ENCODE data around the gene ALAS1.
"Not testable (repeated sequence)": the region's sequence is repeated elsewhere in the genome, so short reads cannot be mapped to it uniquely, and the experiment has no call there.

The ALAS1 gene

GRCh38 chr3:52177701-52178042, 20.3 kb upstream of the ALAS1 start:
- DNase-seq, result no peak

- DNase-seq, result not testable (repeated sequence)
Measured at GRCh38 chr3:52178126-52178525, 19.8 kb upstream of the ALAS1 start.

DNA sequence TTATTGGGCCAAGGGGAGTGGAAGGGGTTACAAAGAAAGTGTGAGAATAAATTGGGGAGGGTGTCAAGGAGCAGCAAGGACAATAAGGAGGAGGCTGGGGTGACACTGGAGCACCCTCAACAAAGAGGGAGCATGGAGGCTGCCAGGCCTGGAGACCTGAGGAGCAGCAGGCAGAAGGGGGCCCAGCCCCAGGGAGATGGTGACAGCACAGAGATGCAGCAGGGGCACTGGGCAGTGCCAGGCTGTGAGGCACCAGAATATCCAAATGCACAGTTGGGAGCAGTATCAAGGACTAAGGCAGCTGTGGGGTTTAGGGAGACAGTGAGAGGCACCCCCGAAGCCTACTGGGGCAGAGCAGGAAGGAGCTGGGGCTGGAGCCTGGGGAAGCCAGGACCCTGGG, 19.4 kb upstream of the ALAS1 start:
- no peak for DNase-seq

DNA sequence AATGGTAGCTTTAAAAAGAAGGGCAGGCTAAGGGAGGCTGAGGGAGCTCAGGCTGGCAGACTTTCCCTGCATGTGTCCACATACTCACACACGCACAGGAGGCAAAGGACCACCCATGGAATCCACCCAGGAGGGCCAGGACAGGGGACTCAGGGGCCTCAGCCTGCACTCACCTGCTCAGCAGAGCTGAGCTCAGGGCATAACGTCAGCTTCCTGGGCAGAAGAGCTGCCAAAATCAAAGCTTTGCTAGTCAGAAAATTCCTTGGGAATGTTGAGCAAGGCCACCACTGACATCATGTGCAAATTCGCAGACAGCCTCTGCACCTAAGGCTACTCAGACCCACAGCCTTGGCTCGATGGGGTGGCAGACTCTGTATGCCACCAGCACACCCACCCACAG, 16.4 kb upstream of the ALAS1 start:
- no peak for DNase-seq

DNA sequence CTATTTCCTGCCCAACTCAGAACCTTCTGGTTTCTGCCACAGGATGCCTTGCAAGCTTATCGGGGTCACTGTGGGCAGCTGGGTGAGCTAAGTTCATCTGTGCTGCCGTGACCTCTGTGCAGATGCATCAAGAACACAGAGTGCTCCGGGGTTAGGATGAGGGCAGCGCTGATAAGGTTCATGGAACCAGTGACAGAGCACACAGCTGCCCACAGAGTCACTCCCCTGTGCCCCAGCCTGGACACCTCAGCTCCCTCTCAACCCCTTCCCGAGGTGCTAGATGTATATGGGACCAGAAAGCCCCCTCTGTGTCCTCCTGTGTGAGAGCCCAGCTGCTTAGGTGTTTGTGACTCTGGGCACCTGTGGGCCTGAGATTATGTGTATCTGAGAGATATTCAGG, 15.8 kb upstream of the ALAS1 start:
- DNase-seq, result no peak

- DNase-seq, result no peak
Measured at GRCh38 chr3:52182691-52183090, 15.3 kb upstream of the ALAS1 start.

GRCh38 chr3:52183786-52184445, 14.0 kb upstream of the ALAS1 start:
- DNase-seq, result no peak

DNA sequence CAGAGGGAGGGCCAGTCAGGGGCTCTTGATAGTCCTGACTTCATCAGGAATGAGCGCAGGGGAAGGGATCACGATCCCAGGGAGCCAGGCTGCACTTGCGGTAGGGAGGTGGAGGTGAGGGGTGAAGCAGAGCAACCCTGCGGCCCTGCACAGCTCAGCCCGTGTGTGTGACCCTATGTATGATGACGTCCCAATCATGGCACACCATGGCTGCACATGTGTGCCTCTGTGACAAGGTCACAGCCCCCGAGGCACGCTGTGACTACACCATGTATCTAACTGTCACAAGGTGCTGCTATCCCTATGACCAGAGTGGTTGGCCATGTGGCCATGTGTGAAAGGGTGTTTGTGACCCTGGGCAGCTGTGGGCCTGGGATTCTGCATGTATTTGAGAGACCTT, 13.3 kb upstream of the ALAS1 start:
- DNase-seq, result no peak

DNA sequence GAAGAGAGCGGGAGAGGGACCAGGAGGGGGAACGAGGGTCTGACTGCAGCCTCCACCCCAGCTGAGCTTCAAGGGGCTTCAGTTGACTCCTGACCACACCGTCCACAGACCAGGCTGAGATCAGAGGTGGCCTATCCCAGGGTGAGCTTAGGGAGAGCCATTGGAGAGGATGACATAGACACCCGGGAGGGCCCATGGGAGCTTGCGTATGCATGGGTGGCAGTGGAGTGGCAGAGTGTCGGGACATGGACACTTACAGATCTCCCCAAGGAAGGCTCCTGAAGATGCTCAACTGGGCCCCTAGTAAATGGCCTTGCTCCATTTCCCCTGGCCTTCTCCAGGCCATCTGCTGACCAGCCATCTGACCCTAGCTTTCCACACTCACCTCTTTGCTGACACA, 12.6 kb upstream of the ALAS1 start:
- no peak for DNase-seq

DNA sequence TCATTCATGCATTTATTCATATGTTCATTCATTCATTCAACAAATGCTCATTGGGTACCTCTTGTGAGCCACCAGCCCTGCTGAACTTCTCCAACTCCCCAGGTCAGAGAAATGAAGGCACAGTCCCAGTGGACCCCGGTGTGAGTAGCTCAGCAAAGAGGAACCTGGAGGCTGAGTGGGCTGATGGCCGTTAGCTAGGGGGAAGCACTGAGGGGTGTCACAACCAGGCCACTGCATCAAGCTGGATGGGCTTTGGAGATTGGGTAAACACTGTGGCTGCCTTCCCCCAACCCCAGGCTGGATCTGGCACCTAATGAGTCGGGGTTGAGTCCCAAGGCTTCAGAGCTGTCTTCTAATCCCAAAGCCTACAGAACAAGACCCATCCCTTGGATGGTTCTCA, 12.1 kb upstream of the ALAS1 start:
- DNase-seq, result no peak

- no peak for DNase-seq
Measured at GRCh38 chr3:52186729-52187128, 11.2 kb upstream of the ALAS1 start.

DNA sequence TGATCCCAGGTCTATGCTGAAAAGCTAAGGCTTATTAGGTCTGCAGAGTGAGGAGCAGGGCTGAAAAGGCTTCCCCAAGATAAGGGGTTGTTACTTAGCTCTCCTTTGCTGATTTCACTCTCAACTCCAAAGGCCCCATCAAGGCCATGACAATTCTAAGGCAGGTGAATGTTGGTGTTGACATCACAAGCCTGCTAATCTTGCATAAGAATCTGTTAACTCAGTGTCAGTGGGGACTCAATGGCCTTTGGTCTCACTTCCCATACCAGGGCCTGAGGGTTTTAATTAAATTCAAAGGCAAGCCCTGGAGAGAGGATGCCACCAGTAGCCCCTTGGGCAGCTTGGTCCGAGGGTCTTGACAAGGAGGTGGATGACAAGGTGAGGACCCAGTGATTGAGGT, 9.4 kb upstream of the ALAS1 start:
- DNase-seq, result no peak

DNA sequence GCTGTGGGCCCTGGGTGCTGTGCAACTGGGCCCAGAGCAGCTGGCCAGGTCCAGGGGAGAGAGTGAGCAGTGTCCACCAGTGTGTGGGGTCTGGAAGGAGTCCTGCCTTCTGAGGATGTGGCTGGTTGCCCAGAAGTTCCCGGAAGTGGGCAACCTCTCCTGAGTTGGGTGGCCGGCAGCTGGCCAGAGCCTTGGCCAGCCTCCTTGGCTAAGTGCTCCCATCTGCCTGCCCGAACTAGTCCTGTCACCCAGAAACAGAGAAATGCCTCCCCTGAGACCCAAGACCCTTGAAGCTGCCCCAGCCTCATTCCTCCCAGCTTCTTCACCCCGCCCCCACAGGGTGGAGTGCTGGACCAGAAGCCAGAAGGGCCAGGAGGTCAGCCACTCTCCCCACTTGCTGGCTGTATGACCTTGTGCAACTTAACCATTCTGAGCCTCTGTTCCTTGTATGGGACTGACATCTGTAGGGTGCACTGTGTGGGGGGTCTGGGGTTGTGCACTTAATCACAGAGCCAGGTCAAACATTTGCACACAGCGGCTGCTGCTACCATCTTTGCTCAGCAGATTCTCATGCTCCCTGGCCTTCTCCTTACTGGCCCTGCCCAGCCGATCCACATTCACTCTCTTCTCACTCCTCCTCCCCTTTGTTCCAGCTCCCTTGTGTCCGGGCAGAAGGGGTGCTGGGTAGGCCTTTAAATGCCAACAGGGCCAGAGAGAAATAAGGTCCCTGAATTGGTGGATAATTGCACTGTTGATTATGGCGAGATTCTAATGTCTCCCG, 7.5 kb upstream of the ALAS1 start:
- DNase-seq, result no peak

DNA sequence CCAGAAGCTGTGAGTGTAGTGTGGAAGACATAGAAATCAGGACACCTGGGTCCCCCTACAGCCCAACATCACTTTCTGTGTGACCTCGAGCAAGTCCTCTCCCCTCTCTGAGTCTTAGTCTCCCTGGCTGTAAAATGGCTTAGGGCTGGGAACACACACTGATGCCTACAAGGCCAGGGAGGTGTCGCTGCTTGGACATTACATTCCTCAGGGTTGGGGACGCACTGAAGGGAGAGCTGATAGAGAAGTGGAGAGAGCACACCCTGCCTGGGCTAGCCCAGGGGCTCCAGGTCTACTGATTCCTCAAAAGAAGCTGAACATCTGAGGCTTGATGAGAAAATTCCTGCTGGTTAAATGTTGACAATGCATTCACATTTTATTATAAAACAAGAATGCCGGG, 6.3 kb upstream of the ALAS1 start:
- no peak for DNase-seq

DNA sequence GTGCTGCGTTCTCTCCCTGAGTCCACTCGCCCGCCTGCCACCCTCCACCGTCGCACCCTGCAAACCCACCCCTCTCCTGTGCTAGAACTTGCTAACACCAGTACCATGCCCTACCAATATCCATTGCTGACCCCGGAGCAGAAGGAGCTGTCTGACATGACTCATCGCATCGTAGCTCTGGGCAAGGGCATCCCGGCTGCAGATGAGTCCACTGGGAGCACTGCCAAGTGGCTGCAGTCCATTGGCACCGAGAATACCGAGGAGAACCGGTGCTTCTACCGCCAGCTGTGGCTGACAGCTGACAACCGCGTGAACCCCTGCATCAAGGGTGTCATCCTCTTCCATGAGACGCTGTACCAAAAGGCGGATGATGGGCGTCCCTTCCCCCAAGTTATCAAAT, 4.9 kb upstream of the ALAS1 start:
- no peak for DNase-seq

- no peak for DNase-seq
Measured at GRCh38 chr3:52194485-52195290, 3.3 kb upstream of the ALAS1 start.

GRCh38 chr3:52195291-52195597, 2.7 kb upstream of the ALAS1 start:
- DNase-seq, result no peak

DNA sequence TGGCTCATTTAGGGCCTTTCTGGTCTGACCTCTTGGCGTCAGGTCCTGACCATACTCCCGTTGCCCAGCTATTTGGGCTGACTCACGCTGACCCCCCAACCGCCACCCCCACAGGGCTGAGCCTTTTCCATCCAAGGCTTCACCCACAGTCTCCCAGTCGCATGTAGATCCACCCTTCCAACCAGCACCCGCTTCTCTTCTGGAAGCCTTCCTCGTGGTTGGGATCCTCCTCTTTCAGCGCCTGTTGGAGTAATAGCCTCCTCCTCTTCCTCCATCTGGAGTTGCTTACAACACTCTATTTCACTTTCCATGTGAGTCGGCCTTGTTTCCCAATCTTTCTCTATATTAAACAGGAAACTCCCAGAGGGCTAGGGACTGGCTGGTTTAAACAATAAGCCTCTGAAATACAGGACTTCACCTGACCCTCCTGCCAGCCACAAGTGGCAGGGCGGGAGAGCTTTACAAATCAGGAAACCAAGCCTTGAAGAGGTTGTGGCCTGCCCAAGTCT, 2.1 kb upstream of the ALAS1 start:
- DNase-seq, result no peak

DNA sequence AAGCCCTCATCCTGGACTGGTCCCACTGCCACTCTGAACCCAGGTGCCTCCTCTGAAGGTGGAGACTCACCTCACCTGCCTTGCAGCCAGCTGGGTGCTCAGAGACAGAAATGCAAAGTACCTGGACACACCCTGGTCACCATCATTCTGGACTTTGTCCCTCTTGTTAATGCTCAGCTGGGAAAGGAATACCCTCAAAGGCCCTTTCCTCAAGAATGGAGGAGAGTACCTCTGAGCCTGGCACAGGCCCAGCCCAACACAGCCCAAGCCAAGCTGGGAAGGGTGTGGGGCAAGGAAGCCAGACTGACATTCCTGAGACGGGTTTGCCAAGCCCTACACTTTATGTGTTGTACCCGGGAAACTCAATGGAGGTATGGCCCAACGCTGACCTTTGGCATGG, 983 bp upstream of the ALAS1 start:
- no peak for DNase-seq

DNA sequence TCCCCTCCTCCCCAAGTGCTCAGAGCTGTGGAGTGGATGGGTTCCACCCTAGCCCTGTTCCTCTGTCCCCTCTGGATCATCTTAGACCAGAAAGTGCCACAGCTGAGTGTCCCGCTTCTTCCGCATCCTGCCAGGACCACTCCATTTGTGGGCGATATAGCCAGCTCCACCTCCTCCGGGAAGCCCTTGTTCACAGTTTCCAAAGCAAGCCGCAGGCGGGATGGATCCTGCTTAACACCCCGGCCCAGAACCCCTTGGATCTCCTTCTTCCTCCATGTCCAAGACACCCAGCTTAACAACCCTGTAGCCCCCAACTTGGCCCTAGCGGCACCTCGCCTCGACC, 490 bp upstream of the ALAS1 start:
- DNase-seq, result no peak

- DNase-seq, result no peak
Measured at GRCh38 chr3:52198643-52199608, 966 bp downstream of the ALAS1 start.

- no peak for DNase-seq
Measured at GRCh38 chr3:52200981-52201679, 3.2 kb downstream of the ALAS1 start.

Data from activated CD8-positive, alpha-beta memory T cell treated with anti-CD3 and anti-CD28 coated beads for 24 hours (primary cell).